ENCODE measurements around the gene ZNF672.

Gene ZNF672

GRCh38 chr1:248890549-248891498, 52.8 kb downstream of the ZNF672 start:
- DNase-seq (ENCODE audit: low spot score): no peak

DNA sequence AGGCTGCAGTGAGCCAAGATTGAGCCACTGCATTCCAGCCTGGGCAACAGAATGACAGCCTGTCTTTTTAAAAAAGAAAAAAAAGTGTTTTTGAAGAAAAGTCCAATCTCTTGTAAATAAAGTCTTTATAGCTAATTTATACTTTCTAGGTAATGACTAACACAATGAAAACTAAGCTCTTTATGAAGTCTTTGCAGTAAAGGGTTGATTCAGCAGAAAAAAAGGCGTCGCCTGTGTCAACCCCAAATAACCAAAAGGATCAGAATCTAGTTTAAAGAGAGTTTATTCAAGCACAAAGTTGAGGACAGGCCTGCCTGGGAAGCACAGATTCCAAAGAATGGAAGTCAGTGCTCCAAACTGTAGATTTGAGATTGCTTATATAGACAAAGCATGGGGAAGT, 53.7 kb downstream of the ZNF672 start:
- DNase-seq (ENCODE audit: low spot score): no peak

DNA sequence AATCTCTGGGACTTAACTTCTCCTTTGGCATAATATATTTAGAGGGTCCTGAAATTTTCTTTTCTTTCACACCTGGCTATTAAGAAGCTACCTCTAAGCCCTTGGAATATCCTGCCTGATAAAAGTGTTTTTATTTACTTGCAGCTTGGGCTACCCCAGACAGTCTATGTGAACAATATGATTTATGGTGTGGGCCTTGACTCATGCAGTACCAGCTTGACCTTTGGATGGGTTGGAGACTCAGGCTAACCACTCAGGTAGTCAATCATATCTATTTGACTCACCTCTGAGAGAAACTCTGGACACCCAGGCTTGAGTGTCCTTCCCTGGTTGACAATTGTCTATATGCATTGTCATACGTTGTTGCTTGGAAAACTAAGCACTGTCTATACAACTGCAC, 54.6 kb downstream of the ZNF672 start:
- DNase-seq (ENCODE audit: low spot score): no peak

DNA sequence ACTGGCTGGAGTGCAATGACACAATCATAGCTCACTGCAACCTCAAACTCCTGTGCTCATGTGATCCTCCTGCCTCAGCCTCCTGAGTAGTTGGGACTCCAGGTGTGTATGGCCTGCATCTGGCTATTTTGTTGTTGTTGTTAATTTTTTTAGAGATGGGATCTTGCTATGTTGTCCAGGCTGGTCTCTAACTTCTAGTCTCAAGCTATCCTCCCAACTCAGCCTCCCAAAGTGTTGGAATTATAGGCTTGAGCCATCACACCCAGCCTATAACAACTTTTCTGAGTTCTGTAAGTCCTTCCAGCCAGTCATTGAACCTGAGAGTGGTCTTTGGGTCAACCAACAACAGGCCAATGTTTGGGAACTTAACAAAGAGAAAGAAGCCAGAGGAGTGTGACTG, 56.8 kb downstream of the ZNF672 start:
- DNase-seq (ENCODE audit: low spot score): no peak

- no peak for DNase-seq (ENCODE audit: low spot score)
Observed at GRCh38 chr1:248897412-248898337, 59.7 kb downstream of the ZNF672 start.

All from CD4-positive, alpha-beta T cell treated with Interleukin-6 at 100 ng/mL for 8 hours (primary cell).